HG03159 (cell line): ENCODE measurements around the gene IKBIP.
"Not testable (repeated sequence)": the region's sequence is repeated elsewhere in the genome, so short reads cannot be mapped to it uniquely, and the experiment has no call there.

Experiments
- ATAC-seq: cut with Tn5 transposase; IDR thresholded peaks from one replicate; pipeline ENCODE4 v1.9.1; 2021; ENCODE audit warnings: mild to moderate bottlenecking, moderate library complexity; ENCODE audit not compliant: unreplicated experiment

The IKBIP gene, protein sequence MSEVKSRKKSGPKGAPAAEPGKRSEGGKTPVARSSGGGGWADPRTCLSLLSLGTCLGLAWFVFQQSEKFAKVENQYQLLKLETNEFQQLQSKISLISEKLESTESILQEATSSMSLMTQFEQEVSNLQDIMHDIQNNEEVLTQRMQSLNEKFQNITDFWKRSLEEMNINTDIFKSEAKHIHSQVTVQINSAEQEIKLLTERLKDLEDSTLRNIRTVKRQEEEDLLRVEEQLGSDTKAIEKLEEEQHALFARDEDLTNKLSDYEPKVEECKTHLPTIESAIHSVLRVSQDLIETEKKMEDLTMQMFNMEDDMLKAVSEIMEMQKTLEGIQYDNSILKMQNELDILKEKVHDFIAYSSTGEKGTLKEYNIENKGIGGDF

GRCh38 chr12:98644712-98645571 is at the start of gene IKBIP, which contains the start of gene APAF1:
Gene IKBIP, minus strand, starts transcription at chr12:98644788. Its CDS starts 87 bp downstream, at chr12:98644701.
Gene APAF1, plus strand, starts transcription at chr12:98645290. Its CDS starts 3,070 bp downstream, at chr12:98648360.
- ATAC-seq = peak; percentile 87

- ATAC-seq = no peak
Measured at GRCh38 chr12:98691351-98691750, 46.8 kb upstream of the IKBIP start.

DNA sequence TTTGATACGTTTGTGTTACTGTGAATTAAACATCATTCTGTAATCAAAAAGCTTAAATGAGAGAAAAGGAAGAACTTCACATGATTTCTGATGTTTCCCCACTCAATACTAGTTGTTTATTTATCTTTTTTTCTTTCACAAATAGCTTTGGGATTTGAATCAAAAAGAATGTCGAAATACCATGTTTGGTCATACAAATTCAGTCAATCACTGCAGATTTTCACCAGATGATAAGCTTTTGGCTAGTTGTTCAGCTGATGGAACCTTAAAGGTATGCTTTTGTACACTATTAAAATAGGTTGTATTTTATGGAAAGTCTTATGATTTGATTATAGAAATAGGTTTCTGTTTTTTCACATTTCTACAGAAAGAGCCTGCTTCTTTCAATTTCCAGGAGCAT is 42.0 kb upstream of the IKBIP start:
- ATAC-seq = no peak

DNA sequence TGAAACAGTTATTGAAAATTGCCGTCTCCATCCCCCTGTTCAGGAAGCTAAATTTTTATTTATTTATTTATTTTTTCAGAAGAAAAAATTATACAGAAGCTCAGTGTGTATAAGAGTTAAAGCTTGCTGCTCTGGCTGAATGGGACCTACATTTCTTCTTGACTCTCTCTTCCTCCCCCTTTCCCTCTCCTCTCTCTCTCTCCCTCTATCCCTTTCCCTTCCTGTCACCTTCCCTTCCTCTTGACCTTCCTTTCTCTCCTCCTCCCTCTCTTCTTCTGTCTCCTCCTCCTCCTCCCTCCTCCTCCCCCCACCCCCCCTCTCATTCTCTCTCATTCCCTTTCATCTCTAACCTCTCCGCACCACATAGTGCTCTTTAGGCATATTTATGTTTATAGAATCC is 39.6 kb upstream of the IKBIP start:
- ATAC-seq = no peak

- ATAC-seq = no peak
Measured at GRCh38 chr12:98679611-98680005, 35.0 kb upstream of the IKBIP start.

GRCh38 chr12:98678946-98679610 is 34.5 kb upstream of the IKBIP start:
- no peak for ATAC-seq

- no peak for ATAC-seq
Measured at GRCh38 chr12:98678236-98678945, 33.8 kb upstream of the IKBIP start.

DNA sequence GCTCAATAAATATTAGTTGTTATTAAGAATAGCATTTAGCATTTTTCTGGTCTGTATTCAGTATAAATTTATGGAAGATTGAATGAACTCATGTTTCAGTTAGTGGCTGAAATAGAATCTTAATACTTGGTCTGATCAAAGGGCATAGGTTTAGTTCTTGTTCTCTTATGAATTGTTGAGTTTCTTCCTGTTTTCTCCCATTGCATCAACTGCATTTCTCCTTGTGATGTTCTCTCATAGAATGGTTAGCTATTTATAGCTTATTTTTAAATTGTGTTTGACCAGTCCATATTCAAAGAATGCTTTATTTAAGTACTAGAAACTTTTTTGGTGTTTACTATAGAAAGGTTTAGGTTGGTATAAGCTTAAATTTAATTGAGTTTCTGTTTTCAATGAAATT is 30.3 kb upstream of the IKBIP start:
- ATAC-seq = no peak

DNA sequence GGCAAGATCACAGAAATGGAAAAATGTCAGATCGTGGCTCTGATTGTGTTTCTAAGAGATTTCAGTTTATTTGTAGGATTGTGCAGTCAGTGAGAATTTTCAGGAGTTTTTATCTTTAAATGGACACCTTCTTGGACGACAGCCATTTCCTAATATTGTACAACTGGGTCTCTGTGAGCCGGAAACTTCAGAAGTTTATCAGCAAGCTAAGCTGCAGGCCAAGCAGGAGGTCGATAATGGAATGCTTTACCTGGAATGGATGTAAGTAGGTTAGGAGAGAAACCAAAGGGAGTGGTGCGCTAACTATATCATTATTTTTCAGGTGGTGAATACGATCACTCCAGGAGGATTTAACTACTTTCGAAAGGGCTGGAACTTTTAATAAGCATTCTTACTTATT is 26.9 kb upstream of the IKBIP start:
- ATAC-seq = no peak

- no peak for ATAC-seq
Measured at GRCh38 chr12:98669751-98670150, 25.2 kb upstream of the IKBIP start.

GRCh38 chr12:98660521-98660920 is 15.9 kb upstream of the IKBIP start:
- ATAC-seq = no peak

- no peak for ATAC-seq
Measured at GRCh38 chr12:98656289-98657101, 11.9 kb upstream of the IKBIP start.

GRCh38 chr12:98653866-98654493 is 9.4 kb upstream of the IKBIP start:
- ATAC-seq = no peak

DNA sequence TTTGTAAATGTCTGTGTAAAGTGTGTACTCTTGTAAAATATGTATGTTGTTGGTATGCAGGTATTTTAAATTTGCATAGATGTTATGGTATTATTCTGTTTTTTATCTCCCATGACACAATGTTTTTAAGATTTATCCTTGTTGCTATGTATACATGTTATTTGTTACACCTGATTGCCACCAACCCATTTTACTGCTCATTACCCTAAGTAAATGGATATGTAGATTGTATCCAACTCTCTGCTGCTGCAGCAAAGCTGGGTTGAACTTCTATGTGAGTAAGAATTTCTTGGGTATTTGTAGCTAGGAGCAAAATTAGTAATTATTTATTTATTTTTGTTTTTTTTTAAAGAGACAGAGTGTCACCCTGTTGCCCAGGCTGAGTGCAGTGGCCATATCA is 6.7 kb upstream of the IKBIP start:
- no peak for ATAC-seq

DNA sequence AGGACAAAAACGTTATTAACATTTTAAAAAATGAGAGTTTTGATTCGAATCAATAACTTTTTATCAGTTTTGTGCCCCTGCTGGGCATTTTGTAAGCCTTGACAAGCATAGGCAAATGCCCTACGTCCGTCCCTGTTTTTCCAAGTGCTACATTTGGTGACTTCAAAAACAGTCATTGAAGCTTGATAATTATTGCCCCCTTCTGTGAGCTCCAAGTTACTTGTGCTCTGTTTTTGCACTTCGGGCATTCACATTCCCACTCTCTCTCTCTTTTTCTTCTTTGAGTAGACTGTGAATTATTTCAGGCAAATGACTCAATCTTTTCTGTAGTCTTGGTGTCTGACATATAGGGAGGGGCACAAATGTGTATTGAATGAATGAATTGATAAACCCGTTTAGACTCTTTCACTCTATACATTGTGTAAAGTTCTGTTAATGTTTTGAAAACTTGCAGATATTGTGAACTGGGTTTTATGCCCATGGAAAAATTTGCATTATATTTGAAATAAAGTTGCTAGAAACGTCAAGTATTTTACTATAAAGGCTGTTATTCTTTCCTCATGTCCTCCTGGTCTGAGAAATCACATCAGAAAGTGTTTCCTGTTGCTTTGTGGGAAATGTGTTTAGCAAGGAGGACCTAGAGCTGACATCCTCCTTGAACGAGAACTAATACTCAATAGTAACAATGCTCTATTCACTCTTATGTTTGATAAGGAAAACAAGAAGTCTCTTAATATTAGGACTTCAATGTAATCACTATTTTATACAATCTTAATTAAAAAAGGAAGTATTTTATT is 1.9 kb upstream of the IKBIP start:
- ATAC-seq = no peak

GRCh38 chr12:98645572-98646067 is 1.0 kb upstream of the IKBIP start:
- peak; percentile 3 for ATAC-seq

DNA sequence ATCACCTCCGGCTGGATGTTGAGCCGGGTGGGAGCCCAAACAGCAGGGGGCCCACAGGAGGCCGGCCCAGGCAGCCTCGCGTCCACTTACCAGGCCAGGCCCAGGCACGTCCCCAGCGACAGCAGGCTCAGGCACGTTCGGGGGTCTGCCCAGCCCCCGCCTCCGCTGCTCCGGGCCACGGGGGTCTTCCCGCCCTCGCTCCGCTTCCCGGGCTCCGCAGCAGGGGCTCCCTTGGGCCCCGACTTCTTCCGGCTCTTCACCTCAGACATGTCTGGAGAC is 216 bp downstream of the IKBIP start:
- peak; percentile 13 for ATAC-seq

- not testable (repeated sequence) for ATAC-seq
Measured at GRCh38 chr12:98642801-98643200, 1.8 kb downstream of the IKBIP start.

DNA sequence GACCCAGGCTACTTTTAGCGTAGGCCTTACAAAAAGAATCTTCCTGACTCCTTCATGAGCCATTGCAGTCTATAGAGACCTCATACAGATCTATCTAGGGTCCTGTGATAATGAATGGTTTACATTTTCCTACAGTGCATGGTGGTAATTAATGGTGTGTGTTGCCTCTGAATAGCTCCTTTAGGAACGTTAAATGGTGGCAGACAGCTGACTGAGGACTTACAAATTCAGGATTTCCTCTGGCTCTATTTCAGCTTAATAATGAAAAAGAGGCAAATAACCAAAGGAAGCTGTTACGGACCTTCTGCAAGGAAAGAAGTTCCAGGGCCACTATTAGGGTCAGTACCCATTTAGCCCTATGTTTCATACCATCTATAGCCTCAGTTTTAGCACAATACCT is 5.1 kb downstream of the IKBIP start:
- no peak for ATAC-seq
